ENCODE measurements around the gene PDIA4. TPM values are rescaled to one million over a fixed set of nuclear protein-coding genes. Genes with fewer than 3 reads are reported as not detected.
"Not testable (repeated sequence)": the region's sequence is repeated elsewhere in the genome, so short reads cannot be mapped to it uniquely, and the experiment has no call there.

Gene PDIA4
- total and polyA plus RNA-seq, 4 experiments from 2014 or later: 82.8 to 125 (median 94.5) TPM

DNA sequence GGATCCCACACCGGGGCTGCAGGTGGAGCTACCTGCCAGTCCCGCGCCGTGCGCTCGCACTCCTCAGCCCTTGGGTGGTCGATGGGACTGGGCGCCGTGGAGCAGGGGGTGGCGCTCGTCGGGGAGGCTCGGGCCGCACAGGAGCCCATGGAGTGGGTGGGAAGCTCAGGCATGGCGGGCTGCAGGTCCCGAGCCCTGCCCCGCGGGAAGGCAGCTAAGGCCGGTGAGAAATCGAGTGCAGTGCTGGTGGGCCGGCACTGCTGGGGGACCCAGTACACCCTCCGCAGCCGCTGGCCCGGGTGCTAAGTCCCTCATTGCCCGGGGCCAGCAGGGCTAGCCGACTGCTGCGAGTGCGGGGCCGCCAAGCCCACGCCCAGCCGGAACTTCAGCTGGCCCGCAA is 10.3 kb upstream of the PDIA4 start:
- CTCF ChIA-PET (ENCODE audit: partially characterized antibody): interaction anchor here (0.7 to 1.4 kb wide), 2 partner anchors 27 to 31 kb away, joined by 3 read pairs; no protein-coding TSS in a partner anchor
- intact Hi-C loops (cut with micrococcal nuclease); H3K36me3 Mint-ChIP-seq; H3K36me3 ChIP-seq (ENCODE audit: insufficient read depth, low read length); H3K4me3 ChIP-seq (ENCODE audit: low read length in 2 of 2); H3K9me3 ChIP-seq (ENCODE audit: control insufficient read depth in 1 of 2, low read length in 2 of 2); H3K4me1 ChIP-seq (ENCODE audit: insufficient read depth, low read length); H3K9me3 Mint-ChIP-seq; H3K4me1 Mint-ChIP-seq; H3K27me3 ChIP-seq (ENCODE audit: insufficient read depth, low read length); H3K27ac ChIP-seq (ENCODE audit: low read depth, low read length); H3K27ac Mint-ChIP-seq; H3K27me3 Mint-ChIP-seq; DNase-seq; H3K4me3 Mint-ChIP-seq; POLR2A ChIA-PET (ENCODE audit: partially characterized antibody): not testable (repeated sequence)

DNA sequence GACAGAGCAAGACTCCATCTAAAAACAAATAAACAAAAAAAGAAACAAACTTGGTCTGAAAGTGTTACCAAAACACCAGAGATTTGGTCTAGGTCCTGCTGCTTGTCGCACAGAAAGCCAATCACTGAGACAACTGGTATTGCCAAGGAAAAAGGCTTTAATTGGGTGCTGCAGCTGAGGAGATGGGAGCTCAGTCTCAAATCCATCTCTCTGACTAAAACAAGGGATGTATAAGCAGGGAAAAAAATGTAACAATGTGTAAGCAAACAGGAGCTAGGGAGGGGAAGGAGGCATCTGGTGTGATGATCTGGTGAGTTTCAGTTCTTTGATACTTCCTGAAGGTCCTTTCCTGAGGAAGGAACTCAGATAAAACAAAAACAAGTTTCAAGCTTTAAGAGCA is 8.4 kb upstream of the PDIA4 start:
- Mint-ChIP-seq H3K4me3 (no peak overlapping the region), H3K27ac (no peak overlapping the region)
- CTCF ChIA-PET (ENCODE audit: partially characterized antibody): interaction anchor here (1.0 kb wide), 1 partner anchor 31 kb away, joined by 3 read pairs; no protein-coding TSS in a partner anchor

DNA sequence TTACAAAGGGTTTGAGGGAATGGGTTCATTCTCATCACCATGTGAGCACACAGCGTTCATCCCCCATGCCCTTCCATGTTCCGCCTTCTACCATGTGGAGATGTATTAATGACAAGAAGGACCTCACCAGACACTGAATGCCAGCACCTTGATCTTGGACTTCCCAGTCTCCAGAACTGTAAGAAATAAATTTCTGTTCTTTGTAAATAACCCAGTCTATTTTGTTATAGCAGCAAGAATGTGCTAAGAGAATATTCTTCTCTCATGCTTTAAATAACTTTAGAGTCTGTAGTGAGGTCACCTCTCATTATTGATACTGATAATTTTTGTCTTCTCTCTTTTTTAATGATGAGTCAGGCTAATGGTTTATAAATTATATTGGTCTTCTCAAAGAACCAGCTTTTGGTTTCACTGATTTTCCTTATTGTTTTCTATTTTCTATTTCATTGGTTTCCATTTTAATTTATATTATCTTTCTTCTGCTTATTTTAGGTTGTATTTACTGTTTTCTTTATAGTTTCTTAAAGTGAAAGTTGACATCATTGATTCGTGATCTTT is 3.1 kb upstream of the PDIA4 start:
- no peaks in the 10 kb centered on the region for H3K9me3 ChIP-seq (ENCODE audit: control insufficient read depth in 1 of 2, low read length in 2 of 2)
- H3K27ac Mint-ChIP-seq: peak overlapping the region in 3 of 7 donors; percentile 11 to 24 (median 15)
- peaks cover 0 to 5% of the 10 kb centered on the region in 2 donors for H3K36me3 Mint-ChIP-seq
- no peak overlapping the region for H3K4me3 ChIP-seq (ENCODE audit: low read length in 2 of 2)
- intact Hi-C loops (cut with micrococcal nuclease): no loop called here
- no peaks in the 10 kb centered on the region for H3K27me3 ChIP-seq (ENCODE audit: insufficient read depth, low read length)
- peak overlapping the region in 1 of 8 donors; percentile 13 for H3K4me3 Mint-ChIP-seq
- CTCF ChIA-PET (ENCODE audit: partially characterized antibody): interaction anchor here (1.4 kb wide), 1 partner anchor 34 kb away, joined by 8 read pairs; no protein-coding TSS in a partner anchor
- peaks cover 27% of the 10 kb centered on the region for H3K4me1 ChIP-seq (ENCODE audit: insufficient read depth, low read length)
- peaks cover 0 to 2% (median 0%) of the 10 kb centered on the region in 8 donors for H3K9me3 Mint-ChIP-seq
- H3K36me3 ChIP-seq (ENCODE audit: insufficient read depth, low read length): no peaks in the 10 kb centered on the region
- no peak for DNase-seq
- POLR2A ChIA-PET (ENCODE audit: partially characterized antibody): no interaction called here
- H3K27ac ChIP-seq (ENCODE audit: low read depth, low read length): no peak overlapping the region
- no peaks in the 10 kb centered on the region for H3K27me3 Mint-ChIP-seq
- peaks cover 15 to 35% (median 26%) of the 10 kb centered on the region in 4 donors for H3K4me1 Mint-ChIP-seq

More for the DNA sequence above, 8.4 kb upstream of the PDIA4 start:
- H3K4me3 ChIP-seq (ENCODE audit: low read length in 2 of 2): no peak overlapping the region
- H3K36me3 ChIP-seq (ENCODE audit: insufficient read depth, low read length): no peaks in the 10 kb centered on the region
- peaks cover 0 to 7% (median 5%) of the 10 kb centered on the region in 8 donors for H3K9me3 Mint-ChIP-seq
- H3K36me3 Mint-ChIP-seq: peaks cover 0 to 3% of the 10 kb centered on the region in 2 donors
- no peaks in the 10 kb centered on the region for H3K4me1 ChIP-seq (ENCODE audit: insufficient read depth, low read length)
- intact Hi-C loops (cut with micrococcal nuclease): no loop called here
- no peak overlapping the region for H3K27ac ChIP-seq (ENCODE audit: low read depth, low read length)
- no peaks in the 10 kb centered on the region for H3K27me3 ChIP-seq (ENCODE audit: insufficient read depth, low read length)
- H3K27me3 Mint-ChIP-seq: peaks cover 0 to 3% of the 10 kb centered on the region in 2 donors
- H3K4me1 Mint-ChIP-seq: no peaks in the 10 kb centered on the region
- DNase-seq: no peak
- peaks cover 0 to 7% of the 10 kb centered on the region in 2 donors for H3K9me3 ChIP-seq (ENCODE audit: control insufficient read depth in 1 of 2, low read length in 2 of 2)
- POLR2A ChIA-PET (ENCODE audit: partially characterized antibody): no interaction called here

DNA sequence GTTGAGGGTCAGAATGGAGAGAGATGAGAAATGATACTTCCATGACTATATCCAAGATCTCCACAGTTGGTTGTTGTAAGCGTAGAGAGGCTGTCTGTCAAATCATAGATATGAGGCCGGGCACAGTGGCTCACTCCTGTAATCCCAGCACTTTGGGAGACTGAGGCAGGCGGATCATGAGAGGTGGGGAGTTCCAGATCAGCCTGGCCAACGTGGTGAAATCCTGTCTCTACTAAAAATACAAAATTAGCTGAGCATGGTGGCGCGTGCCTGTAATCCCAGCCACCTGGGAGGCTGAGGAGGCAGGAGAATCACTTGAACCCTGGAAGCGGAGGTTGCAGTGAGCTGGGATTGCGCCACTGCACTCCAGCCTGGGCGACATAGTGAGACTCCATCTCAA is 2.1 kb upstream of the PDIA4 start:
- H3K27me3 ChIP-seq (ENCODE audit: insufficient read depth, low read length); H3K4me3 Mint-ChIP-seq; intact Hi-C loops (cut with micrococcal nuclease); H3K9me3 ChIP-seq (ENCODE audit: control insufficient read depth in 1 of 2, low read length in 2 of 2); H3K36me3 ChIP-seq (ENCODE audit: insufficient read depth, low read length); H3K9me3 Mint-ChIP-seq; DNase-seq; H3K36me3 Mint-ChIP-seq; H3K27ac ChIP-seq (ENCODE audit: low read depth, low read length); H3K27me3 Mint-ChIP-seq; H3K4me3 ChIP-seq (ENCODE audit: low read length in 2 of 2): not testable (repeated sequence)
- Mint-ChIP-seq H3K4me1 (peaks cover 22 to 44% (median 35%) of the 10 kb centered on the region in 4 donors), H3K27ac (peak overlapping the region in 6 of 7 donors; percentile 8 to 97 (median 86))
- ChIA-PET CTCF (ENCODE audit: partially characterized antibody) (interaction anchor here (8.6 kb wide), 1 partner anchor 25 kb away, joined by 84 read pairs; no protein-coding TSS in a partner anchor), POLR2A (ENCODE audit: partially characterized antibody) (interaction anchor here (3.3 kb wide), 1 partner anchor 35 kb away, joined by 27 read pairs; no protein-coding TSS in a partner anchor)
- H3K4me1 ChIP-seq (ENCODE audit: insufficient read depth, low read length): peaks cover 37% of the 10 kb centered on the region

DNA sequence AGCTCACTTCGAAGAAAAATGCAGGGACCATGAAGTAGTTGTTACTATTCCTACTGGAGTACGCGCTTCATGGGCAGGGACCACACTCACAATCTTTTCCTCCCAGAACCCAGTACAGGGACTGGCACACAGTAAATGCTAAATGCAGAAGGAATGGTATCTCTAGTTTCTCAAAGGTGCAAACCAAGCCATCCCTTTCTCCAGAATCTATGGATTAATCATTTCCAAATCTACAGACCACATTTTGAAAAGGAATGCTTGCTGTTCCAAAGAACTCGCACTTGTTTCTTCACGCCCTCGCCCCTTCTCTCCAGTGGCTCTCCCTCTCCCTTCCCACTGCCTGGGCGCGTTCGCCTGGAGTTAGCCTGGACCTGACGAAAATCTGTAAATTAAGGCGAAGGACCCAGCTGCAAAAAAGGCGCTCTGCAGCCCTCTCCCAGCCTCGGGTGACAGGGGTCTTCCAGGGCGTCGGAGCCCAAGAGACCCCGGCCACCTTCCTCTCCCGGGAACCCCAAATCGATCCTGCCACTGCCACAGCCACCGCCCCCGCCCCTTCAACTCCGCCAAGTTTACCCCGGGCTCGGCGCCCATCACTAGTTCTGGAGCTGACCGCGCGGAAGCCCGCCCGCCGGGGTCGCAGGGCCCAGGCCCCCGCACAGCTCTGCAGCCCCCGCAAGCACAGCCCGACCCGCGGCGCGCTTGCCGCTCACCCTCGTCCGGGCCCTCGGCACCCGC is 527 bp downstream of the PDIA4 start:
- Histone ChIP-seq H3K27me3 (ENCODE audit: insufficient read depth, low read length) (no peaks in the 10 kb centered on the region), H3K36me3 (ENCODE audit: insufficient read depth, low read length) (no peaks in the 10 kb centered on the region), H3K4me3 (ENCODE audit: low read length in 2 of 2) (peak overlapping the region; percentile 40 to 86), H3K27ac (ENCODE audit: low read depth, low read length) (peak overlapping the region; percentile 88), H3K9me3 (ENCODE audit: control insufficient read depth in 1 of 2, low read length in 2 of 2) (no peaks in the 10 kb centered on the region), H3K4me1 (ENCODE audit: insufficient read depth, low read length) (peaks cover 40% of the 10 kb centered on the region)
- intact Hi-C loops (cut with micrococcal nuclease): loop anchor here (1.0 to 2.0 kb wide), 9 partner anchors 22 to 143 kb away; partner anchors contain the start of genes EZH2, ZNF398, ZNF425 and ZNF786
- H3K27ac Mint-ChIP-seq: peak overlapping the region; percentile 90 to 97 (median 93)
- peak in 2 of 5 donors; percentile 5 for DNase-seq
- H3K36me3 Mint-ChIP-seq: peaks cover 0 to 17% of the 10 kb centered on the region in 2 donors
- H3K4me3 Mint-ChIP-seq: peak overlapping the region; percentile 88 to 95 (median 92)
- ChIA-PET POLR2A (ENCODE audit: partially characterized antibody) (interaction anchor here (0.7 to 3.3 kb wide), 14 partner anchors 18 to 120 kb away, joined by 3 to 27 read pairs (median 4); partner anchors contain the start of genes ZNF398, ZNF425 and ZNF786), CTCF (ENCODE audit: partially characterized antibody) (interaction anchor here (0.9 to 8.6 kb wide), 4 partner anchors 10 to 234 kb away, joined by 3 to 84 read pairs (median 16); partner anchors contain the start of gene ZNF783)
- no peaks in the 10 kb centered on the region for H3K9me3 Mint-ChIP-seq
- peaks cover 34 to 65% (median 51%) of the 10 kb centered on the region in 4 donors for H3K4me1 Mint-ChIP-seq
- H3K27me3 Mint-ChIP-seq: no peaks in the 10 kb centered on the region

DNA sequence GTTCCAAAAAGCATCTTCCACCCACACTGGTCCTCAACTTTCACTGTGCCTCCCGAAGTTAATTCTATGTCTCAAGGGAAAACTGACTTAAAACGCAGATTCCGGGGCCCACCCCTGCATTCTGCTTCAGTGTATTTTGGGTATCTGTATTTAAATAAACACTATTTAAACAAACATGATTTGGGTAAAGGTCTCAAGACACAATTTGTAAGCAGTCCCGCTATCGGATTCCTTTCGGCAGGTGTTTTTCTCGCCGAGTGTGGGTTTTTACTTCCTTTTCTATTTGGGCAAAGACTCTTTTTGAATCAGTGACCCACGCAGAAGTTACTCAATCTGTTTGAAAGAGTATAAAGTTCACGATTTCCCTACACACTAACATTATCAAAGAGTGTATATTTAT is 1.2 kb downstream of the PDIA4 start:
- Histone ChIP-seq H3K4me1 (ENCODE audit: insufficient read depth, low read length) (peaks cover 40% of the 10 kb centered on the region), H3K9me3 (ENCODE audit: control insufficient read depth in 1 of 2, low read length in 2 of 2) (no peaks in the 10 kb centered on the region), H3K27me3 (ENCODE audit: insufficient read depth, low read length) (no peaks in the 10 kb centered on the region), H3K36me3 (ENCODE audit: insufficient read depth, low read length) (no peaks in the 10 kb centered on the region), H3K27ac (ENCODE audit: low read depth, low read length) (peak overlapping the region; percentile 88), H3K4me3 (ENCODE audit: low read length in 2 of 2) (peak overlapping the region; percentile 40 to 86)
- peak in 1 of 5 donors; percentile 3 for DNase-seq
- Mint-ChIP-seq H3K4me3 (peak overlapping the region; percentile 88 to 95 (median 92)), H3K27me3 (no peaks in the 10 kb centered on the region), H3K4me1 (peaks cover 38 to 68% (median 53%) of the 10 kb centered on the region in 4 donors), H3K9me3 (no peaks in the 10 kb centered on the region), H3K36me3 (peaks cover 0 to 23% of the 10 kb centered on the region in 2 donors), H3K27ac (peak overlapping the region; percentile 90 to 97 (median 93))
- ChIA-PET CTCF (ENCODE audit: partially characterized antibody) (interaction anchor here (0.9 to 8.6 kb wide), 5 partner anchors 9 to 235 kb away, joined by 3 to 84 read pairs (median 5); partner anchors contain the start of gene ZNF783), POLR2A (ENCODE audit: partially characterized antibody) (interaction anchor here (1.0 to 2.8 kb wide), 7 partner anchors 22 to 99 kb away, joined by 3 to 17 read pairs (median 4); partner anchors contain the start of genes ZNF425 and ZNF786)
- intact Hi-C loops (cut with micrococcal nuclease): no loop called here
